ENCODE data around the gene FAM120A.

The FAM120A gene

GRCh38 chr9:93447655-93448054, 3.8 kb upstream of the FAM120A start:
- no peak for DNase-seq

- peak in 39 of 56 donors; percentile 17 to 71 (median 47) for DNase-seq
These were observed 594 bp downstream of the FAM120A start for GRCh38 chr9:93451849-93452709.

DNA sequence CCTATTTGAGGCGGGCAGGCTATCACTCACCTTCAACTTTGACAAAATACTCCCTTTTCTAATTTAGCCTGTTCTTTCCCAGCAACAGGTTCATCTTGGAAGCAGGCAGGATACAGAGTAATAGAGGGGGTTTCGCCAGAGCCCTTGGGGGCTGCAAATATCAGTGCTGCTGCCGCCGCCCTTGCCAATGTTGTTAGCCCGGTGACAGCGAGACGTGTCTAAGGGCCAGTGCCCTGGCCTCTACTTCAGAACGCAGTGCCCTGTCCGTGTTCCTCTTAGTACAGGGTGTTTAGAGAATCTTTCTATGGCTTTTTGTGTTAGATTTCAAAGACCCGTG, 1.2 kb downstream of the FAM120A start:
- peak in 22 of 56 donors; percentile 8 to 68 (median 40) for DNase-seq

DNA sequence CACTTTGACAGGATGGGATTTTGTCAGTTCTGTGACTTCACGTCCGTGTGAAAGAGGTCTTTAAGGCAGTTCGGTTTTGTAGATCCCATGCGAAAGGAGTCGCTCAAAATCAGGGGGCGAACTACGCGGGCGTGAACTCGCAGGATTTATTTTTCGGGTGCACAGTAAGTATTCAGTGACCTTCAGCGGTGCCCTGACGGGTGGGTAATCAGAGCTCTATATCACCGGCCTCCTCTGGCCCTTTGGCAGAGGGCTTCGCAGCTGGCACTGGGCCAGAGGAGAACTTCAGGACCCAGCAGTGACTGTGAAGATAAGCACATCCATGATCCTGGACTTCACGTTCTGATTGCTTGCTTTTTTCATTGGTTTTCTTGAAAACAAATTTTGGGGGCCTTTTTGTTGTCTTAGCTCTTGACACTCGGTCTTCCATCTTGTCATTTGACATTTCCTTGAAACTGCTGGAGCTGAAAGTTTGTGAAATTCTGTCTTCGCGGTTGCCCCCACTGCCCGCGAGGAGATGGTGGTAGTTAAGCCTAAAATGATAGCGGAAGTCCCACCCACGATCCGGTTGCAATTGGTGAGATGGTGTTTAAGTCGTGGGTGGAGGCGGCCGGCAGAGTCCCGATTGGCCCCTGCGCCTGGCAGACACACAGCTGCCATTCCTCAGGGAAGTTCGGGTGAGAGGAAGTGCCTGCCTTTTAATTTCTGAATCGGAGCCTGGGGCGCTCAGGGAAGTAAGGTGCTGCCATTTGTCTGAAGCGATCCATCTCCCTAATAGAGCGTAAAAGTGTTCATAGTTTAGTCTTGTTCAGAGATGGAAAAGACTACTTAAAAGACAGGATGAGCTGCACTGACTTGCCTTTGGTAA, 1.8 kb downstream of the FAM120A start, which contains the start of gene FAM120AOS:
Gene FAM120AOS (minus strand): TSS at position 535 of the 868 bp plus-strand sequence. CDS start 872 bp downstream, outside the sequence.
- peak; percentile 43 to 98 (median 90) for DNase-seq

- DNase-seq: no peak
These were observed 4.5 kb downstream of the FAM120A start for GRCh38 chr9:93456022-93456421.

DNA sequence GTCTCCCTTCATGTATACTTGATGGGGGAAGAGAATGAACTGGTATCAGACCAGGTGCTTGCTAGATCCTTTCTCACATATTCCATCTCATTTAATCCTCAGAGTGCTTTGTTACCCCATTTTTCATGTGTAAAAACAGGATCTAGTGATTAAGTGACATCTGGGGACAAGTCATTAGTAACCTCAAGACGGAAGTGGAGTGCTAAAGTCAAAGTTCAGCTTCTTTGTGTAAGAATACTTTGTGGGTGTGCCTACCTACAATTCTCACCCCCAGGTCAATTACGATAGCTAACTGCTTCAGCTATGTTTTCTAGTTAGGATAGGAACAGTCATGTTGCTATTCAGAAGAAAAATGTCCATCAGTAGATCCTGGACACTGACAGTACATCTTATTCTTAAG, 5.0 kb downstream of the FAM120A start:
- DNase-seq: no peak

GRCh38 chr9:93457006-93457405, 5.5 kb downstream of the FAM120A start:
- DNase-seq: no peak

DNA sequence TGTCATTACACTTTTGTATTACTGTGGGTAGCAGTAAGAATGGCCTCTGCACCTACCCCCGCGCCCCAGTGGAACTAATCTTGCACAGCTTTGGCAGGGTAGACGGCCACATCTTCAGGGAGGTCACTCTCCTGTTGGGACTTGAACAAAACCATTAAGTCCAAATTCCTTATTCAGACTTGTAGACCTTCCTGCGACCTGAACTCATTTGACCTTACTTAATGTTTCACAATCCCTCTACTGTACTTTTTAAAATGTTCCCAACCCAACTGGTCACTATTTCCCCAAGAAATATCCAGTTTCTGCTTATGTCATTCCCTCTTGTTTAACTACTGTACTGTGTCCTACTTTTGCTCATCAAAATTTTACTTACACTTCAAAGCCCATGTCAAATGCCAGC, 7.2 kb downstream of the FAM120A start:
- no peak for DNase-seq

GRCh38 chr9:93459432-93459847, 8.0 kb downstream of the FAM120A start:
- no peak for DNase-seq

DNA sequence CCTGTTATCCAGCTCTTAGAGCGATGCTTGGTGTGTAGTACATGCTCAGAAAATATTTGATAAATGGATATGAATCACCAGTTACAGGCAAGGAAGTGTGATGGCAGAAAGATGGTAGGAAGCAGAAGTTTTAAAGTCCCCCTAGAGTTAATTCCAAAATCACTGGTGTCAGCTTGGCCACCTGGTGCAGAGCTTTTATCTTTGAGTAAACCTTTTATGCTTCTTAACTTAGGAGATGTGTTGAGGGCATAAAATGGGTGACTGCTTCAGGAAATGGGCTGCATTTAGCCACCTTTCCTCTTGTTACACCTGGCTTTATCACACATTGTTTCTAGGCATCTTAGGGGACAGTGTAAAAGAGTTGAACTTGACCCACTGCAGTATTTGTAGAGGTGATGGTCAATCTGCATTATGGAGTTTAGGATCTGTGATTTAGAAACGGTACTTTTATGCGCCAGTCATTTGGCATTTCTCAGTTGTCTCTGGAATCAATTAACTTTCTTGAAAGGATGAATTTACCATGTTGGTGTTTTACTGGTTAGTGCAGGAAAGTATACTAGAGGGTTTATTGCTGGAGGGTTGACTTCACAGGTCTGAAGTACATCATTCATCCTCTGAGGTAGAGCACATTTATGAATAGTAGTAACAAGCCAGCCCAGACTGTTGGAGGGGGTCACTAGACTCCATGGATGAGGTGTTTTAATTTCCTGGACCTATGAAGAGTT, 9.4 kb downstream of the FAM120A start:
- DNase-seq: no peak

- no peak for DNase-seq
These were observed 9.9 kb downstream of the FAM120A start for GRCh38 chr9:93461414-93461743.

DNA sequence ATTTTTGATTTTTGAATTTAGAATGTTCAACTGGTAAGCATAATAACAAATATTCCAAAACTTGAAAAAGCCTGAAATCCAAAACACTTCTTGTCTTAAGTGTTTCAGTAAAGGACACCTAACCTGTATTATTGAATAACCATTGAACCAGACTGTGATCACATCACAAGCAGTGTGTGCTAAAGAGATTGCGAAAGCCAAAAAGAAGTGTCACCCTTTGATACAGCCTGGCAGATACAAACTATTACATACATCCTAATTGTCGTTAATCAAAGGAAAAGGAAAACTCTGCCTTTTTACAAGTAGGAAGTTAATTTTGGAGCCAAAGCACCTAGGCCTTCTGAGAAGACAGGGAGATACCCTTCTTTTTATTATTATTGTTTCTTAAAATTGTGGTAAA, 10.3 kb downstream of the FAM120A start:
- DNase-seq: no peak

GRCh38 chr9:93463638-93464248, 12.3 kb downstream of the FAM120A start:
- DNase-seq: no peak

DNA sequence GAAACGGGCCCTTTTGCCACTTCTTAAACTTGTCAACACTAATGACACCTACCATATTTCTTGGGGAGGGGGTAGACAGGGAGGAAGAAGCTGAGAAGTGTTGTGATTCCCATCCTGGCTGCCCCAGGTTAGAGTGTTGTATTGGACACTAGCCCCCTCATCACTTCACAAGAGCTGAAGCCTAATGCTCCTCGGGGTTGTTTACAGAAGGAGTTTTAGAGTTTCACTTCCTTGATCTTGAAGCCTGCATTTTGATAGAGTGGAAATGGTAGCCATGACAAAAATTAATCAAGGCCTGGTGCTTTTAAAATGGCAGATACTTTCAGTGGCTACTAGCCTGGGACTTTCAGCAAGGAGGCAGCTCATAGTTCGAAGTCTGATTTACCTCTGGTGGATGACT, 12.9 kb downstream of the FAM120A start:
- DNase-seq: no peak

DNA sequence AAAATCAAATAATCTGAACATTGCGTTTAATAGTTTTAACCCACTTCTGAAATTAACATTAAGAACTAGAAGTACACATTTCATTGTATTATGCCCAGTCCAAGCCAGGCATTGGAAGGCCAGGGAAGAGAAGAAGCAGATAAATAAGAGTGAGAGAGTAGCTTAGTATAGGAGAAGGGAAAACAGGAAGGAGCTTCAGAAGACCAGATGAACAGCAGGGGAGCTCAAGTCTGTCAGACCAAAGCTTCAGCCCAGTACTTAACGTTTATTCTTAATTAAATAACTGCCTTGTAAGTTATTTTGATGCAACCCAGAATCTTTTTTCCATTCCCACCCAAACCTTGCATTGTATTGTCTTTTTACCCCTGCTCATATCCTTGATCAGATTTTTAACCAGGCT, 13.4 kb downstream of the FAM120A start:
- DNase-seq: no peak

DNA sequence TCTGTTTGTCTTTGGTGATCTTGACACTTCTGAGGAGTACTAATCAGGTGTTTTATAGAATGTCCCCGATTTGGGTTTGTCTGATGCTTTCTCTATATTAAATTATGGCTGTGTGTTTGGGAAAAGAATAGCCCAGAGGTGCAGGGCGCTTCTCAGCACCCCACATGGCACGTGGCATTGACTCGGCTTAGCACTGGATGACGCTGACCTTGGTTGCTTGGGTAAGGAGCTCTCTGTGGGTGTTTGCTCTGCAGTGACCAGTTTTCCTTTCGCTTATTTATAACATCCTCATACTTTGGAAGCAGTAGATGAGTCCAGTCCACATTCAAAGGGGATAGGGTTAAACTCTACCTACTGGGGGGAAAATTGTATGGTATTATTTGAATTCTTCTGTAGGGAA, 14.4 kb downstream of the FAM120A start:
- no peak for DNase-seq

DNA sequence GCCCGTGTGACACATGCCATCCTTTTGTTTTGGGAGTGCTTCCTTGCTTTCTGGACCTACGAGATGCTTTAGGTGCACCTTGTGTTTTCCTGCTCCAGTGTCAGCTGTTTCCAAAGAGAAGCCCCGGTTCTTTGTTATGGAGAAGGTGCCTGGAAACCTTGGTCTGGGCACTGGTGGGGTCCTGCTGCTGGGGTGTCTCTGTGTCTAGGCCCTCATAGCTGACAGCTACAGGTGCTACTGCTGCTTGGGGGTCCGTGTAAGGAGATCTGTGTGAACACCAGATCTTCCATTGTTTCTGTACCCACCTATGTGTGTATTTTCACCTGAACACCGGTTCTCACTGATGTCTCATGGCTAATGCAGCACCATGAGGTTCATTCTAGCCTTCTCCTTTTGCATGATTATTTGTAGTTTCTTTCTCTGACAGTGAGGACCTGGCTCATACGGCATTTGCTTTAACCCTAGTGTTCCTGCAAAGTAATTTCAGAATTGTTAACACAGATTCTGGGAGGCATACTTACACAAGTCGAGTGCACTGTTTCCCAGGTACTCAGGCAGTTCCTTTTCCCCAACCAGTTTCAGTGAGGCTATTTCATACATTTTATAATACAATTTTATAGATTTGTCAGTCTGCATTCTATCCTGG, 15.1 kb downstream of the FAM120A start:
- DNase-seq: no peak

DNA sequence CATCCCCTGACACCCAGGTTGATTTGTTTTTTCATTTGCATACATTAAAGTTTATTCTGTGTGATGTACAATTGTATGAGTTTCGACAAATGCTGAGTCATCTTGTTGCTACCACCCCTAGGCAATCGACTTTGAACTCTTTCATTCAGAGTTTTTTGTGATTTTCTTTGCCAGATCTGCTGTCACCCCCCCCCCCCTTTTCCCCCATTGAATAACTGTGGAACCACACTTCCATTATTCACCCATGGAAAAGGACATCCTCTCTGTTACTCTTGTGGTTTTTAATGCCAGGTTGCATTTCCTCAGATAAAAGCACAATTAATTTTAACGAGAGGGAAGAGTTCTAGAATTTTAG, 15.6 kb downstream of the FAM120A start:
- DNase-seq: no peak

DNA sequence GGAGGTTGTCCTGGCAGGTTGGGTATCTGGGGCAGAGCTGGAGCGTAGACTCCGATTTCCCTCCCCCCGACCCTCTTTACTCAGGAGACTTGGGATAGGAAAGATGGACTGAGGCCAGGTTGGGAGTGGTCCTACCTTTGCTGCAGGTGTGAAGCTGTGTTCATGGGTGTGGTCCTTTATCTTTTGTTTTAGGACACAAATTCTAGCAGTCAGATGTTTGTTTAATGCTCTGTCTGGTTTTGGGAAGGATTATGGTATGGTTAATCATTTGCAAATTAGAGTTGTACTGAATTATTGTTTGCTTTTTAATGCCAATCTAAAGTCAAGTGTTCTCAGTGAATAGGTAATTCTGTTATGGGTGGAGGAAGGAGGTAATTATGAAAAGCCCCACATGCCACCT, 16.0 kb downstream of the FAM120A start:
- DNase-seq: no peak

- DNase-seq: no peak
These were observed 17.4 kb downstream of the FAM120A start for GRCh38 chr9:93468763-93469456.

All from nucleus accumbens (tissue), 56 donors.